LNCaP clone FGC (cell line): Measurements from ENCODE around the gene FGGY.

Experiments
- DNase-seq: peaks from one replicate; pipeline ENCODE4 v3.0.0-alpha.2; 2011; ENCODE audit warnings: low read depth
- H3K4me3 ChIP-seq: 2 replicates; pipeline ENCODE4 v1.5.1; 2011; ENCODE audit warnings: mild to moderate bottlenecking, low read depth, low read length, control low read depth
- CTCF ChIP-seq: IDR thresholded peaks from 2 replicates; pipeline ENCODE4 v1.5.1; 2012; ENCODE audit warnings: mild to moderate bottlenecking; ENCODE audit not compliant: control insufficient read depth, insufficient read depth; ENCODE audit errors: extremely low read depth

FGGY gene

GRCh38 chr1:59322814-59323213, 25.9 kb downstream of the FGGY start:
- no peak for DNase-seq
- no peak overlapping the region for H3K4me3 ChIP-seq
- no peak for TF ChIP-seq CTCF

DNA sequence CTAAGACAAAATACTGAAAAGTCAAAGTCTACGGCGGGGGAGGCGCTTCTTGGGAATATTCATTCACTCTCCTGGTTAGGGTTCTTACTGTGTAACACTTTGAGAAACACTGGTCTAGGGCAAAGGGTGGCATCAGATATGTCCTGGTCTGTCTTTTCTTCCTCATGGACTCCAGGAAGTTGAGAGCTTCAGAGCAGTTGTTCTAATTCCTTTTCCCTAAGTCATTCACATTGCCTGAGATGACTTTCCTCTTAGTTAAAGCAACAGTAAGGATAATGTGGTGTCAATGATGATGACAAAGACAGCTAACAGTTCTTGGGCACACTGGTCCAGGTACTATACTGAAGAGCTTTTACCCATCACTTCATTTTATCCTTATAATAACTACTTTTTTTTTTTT, 27.0 kb downstream of the FGGY start:
- no peak for TF ChIP-seq CTCF
- DNase-seq = no peak
- no peak overlapping the region for H3K4me3 ChIP-seq

GRCh38 chr1:59328353-59328752, 31.5 kb downstream of the FGGY start:
- no peak overlapping the region for H3K4me3 ChIP-seq
- no peak for DNase-seq
- TF ChIP-seq CTCF = no peak

GRCh38 chr1:59329412-59330053, 32.6 kb downstream of the FGGY start:
- no peak for TF ChIP-seq CTCF
- H3K4me3 ChIP-seq = no peak overlapping the region
- no peak for DNase-seq

DNA sequence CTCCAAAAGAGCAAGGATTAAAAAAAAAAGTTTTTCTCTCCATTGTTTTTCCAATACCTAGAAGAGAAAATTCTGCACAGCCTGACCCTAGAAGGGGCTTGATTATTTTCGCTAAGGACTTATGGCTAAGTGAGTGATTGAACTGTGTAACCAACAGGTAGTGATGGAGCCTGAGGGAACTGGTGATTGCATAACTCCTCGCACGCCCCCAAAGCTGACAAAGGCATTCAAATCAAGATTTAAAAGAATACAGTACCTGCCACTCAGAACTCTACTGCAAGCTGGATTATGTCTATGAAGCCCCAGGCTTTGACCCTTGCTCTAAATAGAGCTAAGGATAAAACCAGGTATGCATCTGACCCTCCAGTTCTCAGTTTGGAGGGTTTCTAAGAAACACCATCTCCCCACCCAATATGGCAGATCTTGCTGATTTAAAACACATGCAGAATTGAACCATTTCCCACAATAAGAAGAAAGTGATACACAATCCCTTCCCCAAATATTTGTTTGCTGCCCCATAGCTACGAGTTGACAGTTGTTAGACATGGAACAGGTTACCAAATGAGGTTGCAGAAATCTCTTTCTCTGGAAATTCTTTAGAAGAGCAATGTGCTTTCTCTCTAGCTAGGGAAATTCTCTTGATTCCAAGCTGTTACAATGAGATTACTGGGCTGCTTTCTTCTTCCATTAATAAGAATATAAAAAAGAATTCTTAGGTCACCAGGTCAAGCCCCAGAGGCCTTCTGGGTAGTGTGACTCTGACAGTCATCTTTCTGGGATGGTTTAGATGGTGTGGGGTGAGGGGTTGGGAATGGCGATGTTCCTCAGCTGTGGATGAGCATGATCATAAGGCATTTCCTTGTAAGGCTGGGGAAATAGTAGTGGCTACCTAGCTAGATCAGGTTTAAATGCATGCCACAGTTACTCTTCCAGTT, 35.1 kb downstream of the FGGY start:
- no peak for DNase-seq
- TF ChIP-seq CTCF = no peak
- no peak overlapping the region for H3K4me3 ChIP-seq

DNA sequence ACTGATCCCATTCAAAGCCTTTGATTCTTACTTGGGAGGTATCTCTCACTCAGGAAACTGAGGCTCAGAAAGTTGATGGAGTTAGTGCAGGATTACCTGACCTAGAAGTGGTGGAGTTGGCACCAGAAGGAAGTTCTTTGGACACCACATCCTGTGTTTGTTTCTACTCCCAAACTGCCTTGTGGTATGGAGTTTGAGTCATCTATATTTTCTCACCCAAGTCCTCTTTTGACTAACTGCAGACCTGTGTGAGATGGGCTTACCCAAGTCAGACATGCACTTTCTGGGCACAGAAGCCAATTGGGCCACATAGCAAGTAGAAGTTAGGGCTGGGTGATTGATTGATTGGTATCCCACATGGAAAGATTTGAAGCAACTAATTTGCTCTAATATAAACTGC, 36.1 kb downstream of the FGGY start:
- TF ChIP-seq CTCF = no peak
- no peak for DNase-seq
- H3K4me3 ChIP-seq = no peak overlapping the region
